H1 (cell line): Measurements from ENCODE around the gene NCF4. TPM values are rescaled to one million over a fixed set of nuclear protein-coding genes. Genes with fewer than 3 reads are reported as not detected.

ENCODE experiments used
- CTCF ChIA-PET: fragments of 300-600 bp; sonication (Branson Sonifier 250); formaldehyde crosslinking; loops from one replicate; lab custom pipeline; 2021; ENCODE audit not compliant: partially characterized antibody; lab: Charles Lee
- POLR2A ChIA-PET: fragments of 300-600 bp; sonication (Branson Sonifier 250); formaldehyde crosslinking; loops from one replicate; lab custom pipeline; 2021; ENCODE audit warnings: inconsistent platforms; ENCODE audit not compliant: partially characterized antibody; lab: Charles Lee
- DNase-seq, 2 experiments: peaks; one replicate each; pipeline versions ENCODE4 v3.0.0 to v3.0.0-alpha.2; 2010 to 2022; ENCODE audit warnings: low spot score in 2 of 2, low read depth in 1 of 2, mixed read lengths in 1 of 2
- FAIRE-seq: peaks from 2 replicates; lab custom pipeline; 2011; peaks lifted over from hg19 to GRCh38; lab: Jason Lieb, UNC
- H2AFZ ChIP-seq: 2 replicates; pipeline ENCODE4 v1.8.1; 2012; ENCODE audit warnings: low read length, inconsistent platforms
- H2AK5ac ChIP-seq: 2 replicates; pipeline ENCODE4 v1.6.1; 2013; ENCODE audit warnings: low read depth, low read length
- H2BK120ac ChIP-seq: replicated peaks from 2 replicates; pipeline ENCODE3; 2013; ENCODE audit warnings: low read depth, low read length, inconsistent platforms
- H2BK12ac ChIP-seq: 2 replicates; pipeline ENCODE4 v1.6.1; 2013; ENCODE audit warnings: low read depth, low read length
- H2BK15ac ChIP-seq: 2 replicates; pipeline ENCODE4 v1.6.1; 2013; ENCODE audit warnings: low read length
- H2BK20ac ChIP-seq: 2 replicates; pipeline ENCODE4 v1.6.1; 2013; ENCODE audit warnings: low read length
- H2BK5ac ChIP-seq: 2 replicates; pipeline ENCODE4 v1.6.1; 2013; ENCODE audit warnings: low read depth, low read length
- H3K14ac ChIP-seq: 2 replicates; pipeline ENCODE4 v1.6.1; 2013; ENCODE audit warnings: inconsistent platforms; ENCODE audit not compliant: insufficient read length
- H3K18ac ChIP-seq: 2 replicates; pipeline ENCODE4 v1.6.1; 2013; ENCODE audit warnings: low read length; ENCODE audit errors: extremely low read depth
- H3K23ac ChIP-seq: 2 replicates; pipeline ENCODE4 v1.6.1; 2013; ENCODE audit warnings: inconsistent platforms; ENCODE audit not compliant: insufficient read length
- H3K23me2 ChIP-seq: 2 replicates; pipeline ENCODE4 v1.6.1; 2013; ENCODE audit warnings: low read depth, low read length
- H3K27ac ChIP-seq: 2 replicates; pipeline ENCODE4 v1.6.1; 2011; ENCODE audit warnings: low read depth, low read length, inconsistent platforms
- H3K27me3 ChIP-seq, 4 experiments: replicated peaks in 1 of 4; 1 replicate in 1 of 4; 2 replicates in 3 of 4; pipeline versions ENCODE4 v1.6.1 to v1.8.1; 2011 to 2013; ENCODE audit warnings: low read length in 3 of 4, mild to moderate bottlenecking in 3 of 4, inconsistent platforms in 2 of 4, mixed read lengths in 2 of 4, moderate library complexity in 1 of 4; ENCODE audit not compliant: control insufficient read depth in 3 of 4, insufficient read depth in 3 of 4; ENCODE audit errors: extremely low read depth in 1 of 4
- H3K36me3 ChIP-seq, 4 experiments: 2 replicates each; pipeline versions ENCODE4 v1.6.1 to v1.8.1; 2011 to 2013; ENCODE audit warnings: mild to moderate bottlenecking in 4 of 4, low read length in 3 of 4, moderate library complexity in 2 of 4, control low read depth in 1 of 4, inconsistent platforms in 1 of 4; ENCODE audit not compliant: insufficient read depth in 4 of 4, control insufficient read depth in 2 of 4
- H3K4ac ChIP-seq: replicated peaks from 2 replicates; pipeline ENCODE3; 2013; ENCODE audit warnings: low read length, low read depth, mixed read lengths, inconsistent platforms; ENCODE audit not compliant: insufficient read length
- H3K4me1 ChIP-seq, 4 experiments: replicated peaks in 1 of 4; 1 replicate in 1 of 4; 2 replicates in 3 of 4; pipeline versions ENCODE4 v1.6.1 to v1.8.1; 2011 to 2013; ENCODE audit warnings: low read length in 3 of 4, inconsistent platforms in 2 of 4, mixed read lengths in 1 of 4; ENCODE audit not compliant: insufficient read depth in 4 of 4, control insufficient read depth in 3 of 4
- H3K4me2 ChIP-seq, 2 experiments: 2 replicates each; pipeline versions ENCODE4 v1.6.1 to v1.8.1; 2011 to 2013; ENCODE audit warnings: low read depth in 2 of 2, low read length in 2 of 2, control low read depth in 1 of 2, inconsistent platforms in 1 of 2, mild to moderate bottlenecking in 1 of 2; ENCODE audit not compliant: insufficient read depth in 1 of 2
- H3K4me3 ChIP-seq, 4 experiments: fragments of 200-600, 300-600 bp in 1 of 4; sonication (generic), shearing (Covaris generic), sonication (Bioruptor Twin) in 1 of 4; 2 replicates each; pipeline versions ENCODE4 v1.5.1 to v1.8.1; 2011 to 2016; ENCODE audit warnings: low read length in 4 of 4, low read depth in 3 of 4, control low read depth in 2 of 4, inconsistent platforms in 2 of 4, mild to moderate bottlenecking in 2 of 4, mixed read lengths in 1 of 4, moderate library complexity in 1 of 4; ENCODE audit not compliant: insufficient read depth in 2 of 4; ENCODE audit errors: extremely low read depth in 1 of 4
- H3K56ac ChIP-seq: replicated peaks from 2 replicates; pipeline ENCODE3; 2013; ENCODE audit warnings: low read depth, mild to moderate bottlenecking, mixed read lengths, low read length, inconsistent platforms; ENCODE audit not compliant: insufficient read length
- H3K79me1 ChIP-seq: 2 replicates; pipeline ENCODE4 v1.6.1; 2013; ENCODE audit warnings: low read depth, low read length, control low read depth
- H3K79me2 ChIP-seq, 2 experiments: 2 replicates each; pipeline versions ENCODE4 v1.6.1 to v1.8.1; 2012 to 2013; ENCODE audit warnings: low read length in 2 of 2, mild to moderate bottlenecking in 2 of 2, inconsistent platforms in 1 of 2; ENCODE audit not compliant: insufficient read depth in 2 of 2, control insufficient read depth in 1 of 2
- H3K9ac ChIP-seq, 4 experiments: replicated peaks in 1 of 4; 1 replicate in 1 of 4; 2 replicates in 3 of 4; pipeline versions ENCODE4 v1.6.1 to v1.8.1; 2011 to 2013; ENCODE audit warnings: low read depth in 3 of 4, low read length in 3 of 4, control low read depth in 2 of 4, mild to moderate bottlenecking in 2 of 4, moderate library complexity in 2 of 4, inconsistent platforms in 1 of 4; ENCODE audit errors: extremely low read depth in 1 of 4
- H3K9me3 ChIP-seq, 2 experiments: 2 replicates each; pipeline versions ENCODE4 v1.6.1 to v1.8.1; 2012 to 2013; ENCODE audit warnings: mild to moderate bottlenecking in 2 of 2, moderate library complexity in 2 of 2, control low read depth in 1 of 2, inconsistent platforms in 1 of 2, low read depth in 1 of 2, low read length in 1 of 2, mixed read lengths in 1 of 2; ENCODE audit not compliant: insufficient read depth in 2 of 2
- H4K20me1 ChIP-seq, 2 experiments: replicated peaks in 1 of 2; 2 replicates each; pipeline versions ENCODE3 to v1.8.1; 2011 to 2013; ENCODE audit warnings: inconsistent platforms in 2 of 2, low read length in 2 of 2, mild to moderate bottlenecking in 1 of 2; ENCODE audit not compliant: insufficient read depth in 2 of 2, control insufficient read depth in 1 of 2
- H4K5ac ChIP-seq: 2 replicates; pipeline ENCODE4 v1.6.1; 2013; ENCODE audit warnings: low read length, low read depth, mixed read lengths, inconsistent platforms; ENCODE audit not compliant: insufficient read length
- H4K8ac ChIP-seq: 2 replicates; pipeline ENCODE4 v1.8.0; 2013; ENCODE audit warnings: mild to moderate bottlenecking, moderate library complexity, low read length, inconsistent platforms; ENCODE audit not compliant: insufficient read depth; ENCODE audit errors: extremely low read depth
- H4K91ac ChIP-seq: replicated peaks from 2 replicates; pipeline ENCODE3; 2013; ENCODE audit warnings: low read length, mixed read lengths, inconsistent platforms; ENCODE audit not compliant: insufficient read length
- BRCA1 ChIP-seq: IDR thresholded peaks from 2 replicates; pipeline ENCODE4 v1.6.1; 2012; ENCODE audit warnings: low read depth, low read length, improper control_type of control experiment
- CBX5 ChIP-seq: fragments of 300-800, 300-1000 bp; sonication (generic); IDR thresholded peaks from 2 replicates; pipeline ENCODE4 v1.7.1; 2016; ENCODE audit warnings: antibody characterized with exemption, low read length, low read depth
- CEBPB ChIP-seq: IDR thresholded peaks from 2 replicates; pipeline ENCODE4 v1.6.1; 2012; ENCODE audit warnings: low read depth, low read length
- GABPA ChIP-seq: IDR thresholded peaks from 2 replicates; pipeline ENCODE4 v1.6.1; 2011; ENCODE audit warnings: mild to moderate bottlenecking, low read length, moderate library complexity, borderline replicate concordance; ENCODE audit not compliant: insufficient read depth
- MAFK ChIP-seq: IDR thresholded peaks from 2 replicates; pipeline ENCODE4 v1.6.1; 2012; ENCODE audit warnings: low read depth, mild to moderate bottlenecking, improper control_type of control experiment, low read length
- NANOG ChIP-seq: IDR thresholded peaks from 2 replicates; pipeline ENCODE4 v1.6.1; 2011; ENCODE audit warnings: low read length, low read depth, mild to moderate bottlenecking, inconsistent platforms; ENCODE audit not compliant: insufficient read depth, poor library complexity, severe bottlenecking
- POU5F1 ChIP-seq: IDR thresholded peaks from 2 replicates; pipeline ENCODE4 v1.6.1; 2011; ENCODE audit warnings: low read depth, mild to moderate bottlenecking, low read length, moderate library complexity
- RNF2 ChIP-seq: fragments of 200-900, 300-1000 bp; sonication (generic); IDR thresholded peaks from 2 replicates; pipeline ENCODE4 v1.7.1; 2016; ENCODE audit warnings: borderline replicate concordance, low read depth, mild to moderate bottlenecking, antibody characterized with exemption, low read length; ENCODE audit not compliant: poor library complexity, severe bottlenecking; ENCODE audit errors: missing control alignments
- SIRT6 ChIP-seq: IDR thresholded peaks from one replicate; pipeline ENCODE4 v1.7.1; 2012; ENCODE audit warnings: low read length, inconsistent platforms
- SIX5 ChIP-seq: IDR thresholded peaks from 2 replicates; pipeline ENCODE4 v1.6.1; 2011; ENCODE audit warnings: mild to moderate bottlenecking, low read depth, low read length
- TAF1 ChIP-seq: IDR thresholded peaks from 2 replicates; pipeline ENCODE4 v1.6.1; 2011; ENCODE audit warnings: mild to moderate bottlenecking, low read depth, low read length
- WGBS, 2 experiments: shearing (Covaris generic) in 1 of 2; methylation state at CpG; one replicate each; pipeline versions ENCODE4 v1.1.6 to v1.1.7; 2013 to 2015; ENCODE audit warnings: low lambda C conversion rate in 2 of 2, mixed read lengths in 2 of 2, inconsistent platforms in 1 of 2, low coverage in 1 of 2, missing lambda C conversion rate in 1 of 2; ENCODE audit not compliant: insufficient replicate concordance in 2 of 2, insufficient coverage in 1 of 2, insufficient read length in 1 of 2; ENCODE audit errors: extremely low coverage in 1 of 2, missing lambda C conversion rate in 1 of 2; 5-methylcytosine and 5-hydroxymethylcytosine counted together
- polyA plus RNA-seq, 7 experiments: library from polyadenylated mRNA; depleted of rRNA in 3 of 7; stranded (reverse) in 5 of 7; unstranded in 2 of 7; fragments of >200 nt in 5 of 7; fragments of 200-250 nt in 2 of 7; gene quantifications; 1 replicate in 5 of 7; 2 replicates in 1 of 7; 4 replicates in 1 of 7; pipeline versions ENCODE4 v1.2.1 to v1.2.3, GENCODE V29; 2011 to 2013; ENCODE audit warnings: missing spikeins in 2 of 7, mixed read lengths in 2 of 7
- total RNA-seq: library from RNA; stranded (reverse); fragmentation: NEBNext Ultra II Directional; extraction: Animal tissue kit (Norgen Biotek cat#: 25700); gene quantifications from 2 replicates; pipeline ENCODE4 v1.2.1, GENCODE V29; 2021
- TF ChIP-seq, protein P1 (sequence below): IDR thresholded peaks from 2 replicates; pipeline ENCODE4 v1.6.1; 2011; ENCODE audit warnings: low read length, improper control_type of control experiment
- TF ChIP-seq, protein P2 (sequence below): IDR thresholded peaks from 2 replicates; pipeline ENCODE4 v1.6.1; 2012; ENCODE audit warnings: inconsistent platforms

Gene NCF4
- total and polyA plus RNA-seq, 2 of the 8 experiments (the other 6 are each of a cell fraction or from before 2014, with no cell fraction given) = 0.20 TPM; not detected in 1

DNA sequence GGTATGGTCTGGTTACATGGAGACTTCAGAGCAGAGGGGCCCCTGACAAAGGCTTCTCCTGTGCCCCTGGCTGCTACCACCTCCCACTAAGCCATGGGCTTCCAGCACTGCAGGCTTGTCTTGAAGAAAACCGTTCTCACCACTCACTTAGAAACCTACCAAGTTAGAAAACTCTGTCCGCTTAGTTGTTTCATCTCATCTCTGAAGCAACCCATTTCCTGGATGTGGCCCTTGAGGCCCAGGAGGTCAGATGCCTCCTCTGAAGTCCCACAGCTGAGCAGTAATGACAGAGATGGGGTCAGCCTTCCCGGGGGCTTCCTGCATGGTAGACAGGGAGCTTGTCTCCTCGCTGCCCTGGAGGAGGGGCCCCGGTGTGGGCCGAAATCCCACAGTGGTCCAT, 65.5 kb downstream of the NCF4 start:
- no peak for FAIRE-seq
- Histone ChIP-seq H3K4me1 (peaks cover 0 to 9% (median 3%) of the 10 kb centered on the region in 4 experiments; a peak in 4 of 7 replicates), H3K36me3 (no peaks in the 10 kb centered on the region), H2AFZ (no peak overlapping the region), H3K23me2 (no peaks in the 10 kb centered on the region), H3K18ac (no peak overlapping the region), H3K4ac (no peak overlapping the region), H2BK15ac (no peak overlapping the region), H3K79me1 (no peaks in the 10 kb centered on the region), H2BK12ac (no peak overlapping the region), H4K5ac (no peak overlapping the region), H2BK120ac (no peak overlapping the region), H3K4me3 (no peak overlapping the region), H3K27me3 (peaks cover 0 to 2% (median 0%) of the 10 kb centered on the region in 4 experiments; a peak in 1 of 7 replicates), H3K27ac (no peak overlapping the region), H3K79me2 (no peaks in the 10 kb centered on the region), H4K20me1 (no peaks in the 10 kb centered on the region), H4K8ac (peak overlapping the region; percentile 28; the same call in 1 of the 2 replicates), H2AK5ac (no peak overlapping the region), H4K91ac (no peak overlapping the region), H2BK5ac (no peak overlapping the region), H3K56ac (no peak overlapping the region), H2BK20ac (no peak overlapping the region), H3K9ac (no peak overlapping the region), H3K23ac (no peak overlapping the region), H3K14ac (no peak overlapping the region), H3K4me2 (no peak overlapping the region), H3K9me3 (no peaks in the 10 kb centered on the region; a peak in 1 of 4 replicates)
- no peak for DNase-seq
- 90% methylated on average over 6 of the region's 6 CpGs; no CpG with 5 or more reads in 1 of the 2 experiments for WGBS, 2 experiments
- ChIA-PET POLR2A (no interaction called here), CTCF (interaction anchor here (0.9 kb wide), 1 partner anchor 73 kb away, joined by 3 read pairs; no protein-coding TSS in a partner anchor)
- TF ChIP-seq CBX5 (no peak), GABPA (no peak), NANOG (no peak), BRCA1 (no peak), TAF1 (no peak), POU5F1 (no peak), CEBPB (no peak), SIX5 (no peak), MAFK (no peak), RNF2 (no peak), SIRT6 (no peak)
- TF ChIP-seq, protein P1, sequence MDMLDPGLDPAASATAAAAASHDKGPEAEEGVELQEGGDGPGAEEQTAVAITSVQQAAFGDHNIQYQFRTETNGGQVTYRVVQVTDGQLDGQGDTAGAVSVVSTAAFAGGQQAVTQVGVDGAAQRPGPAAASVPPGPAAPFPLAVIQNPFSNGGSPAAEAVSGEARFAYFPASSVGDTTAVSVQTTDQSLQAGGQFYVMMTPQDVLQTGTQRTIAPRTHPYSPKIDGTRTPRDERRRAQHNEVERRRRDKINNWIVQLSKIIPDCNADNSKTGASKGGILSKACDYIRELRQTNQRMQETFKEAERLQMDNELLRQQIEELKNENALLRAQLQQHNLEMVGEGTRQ = no peak
- TF ChIP-seq, protein P2, sequence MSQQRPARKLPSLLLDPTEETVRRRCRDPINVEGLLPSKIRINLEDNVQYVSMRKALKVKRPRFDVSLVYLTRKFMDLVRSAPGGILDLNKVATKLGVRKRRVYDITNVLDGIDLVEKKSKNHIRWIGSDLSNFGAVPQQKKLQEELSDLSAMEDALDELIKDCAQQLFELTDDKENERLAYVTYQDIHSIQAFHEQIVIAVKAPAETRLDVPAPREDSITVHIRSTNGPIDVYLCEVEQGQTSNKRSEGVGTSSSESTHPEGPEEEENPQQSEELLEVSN = no peak
